HG03342 (cell line): ENCODE data around the gene COPG1.
"Not testable (repeated sequence)": the region's sequence is repeated elsewhere in the genome, so short reads cannot be mapped to it uniquely, and the experiment has no call there.

Experiments
- ATAC-seq: cut with Tn5 transposase; IDR thresholded peaks from one replicate; pipeline ENCODE4 v1.9.1; 2021; ENCODE audit warnings: mild to moderate bottlenecking, moderate library complexity; ENCODE audit not compliant: unreplicated experiment

Gene COPG1

GRCh38 chr3:129249284-129250065 is at the start of gene COPG1:
Gene COPG1 (plus strand): TSS chr3:129249606. CDS start chr3:129249710, 104 bp downstream.
- peak; percentile 79 for ATAC-seq

- ATAC-seq, result no peak
These were observed 44.9 kb upstream of the COPG1 start for GRCh38 chr3:129204473-129204872.

- no peak for ATAC-seq
These were observed 44.1 kb upstream of the COPG1 start for GRCh38 chr3:129205109-129205832.

GRCh38 chr3:129207479-129207878 is 41.9 kb upstream of the COPG1 start:
- no peak for ATAC-seq

GRCh38 chr3:129211345-129211744 is 38.1 kb upstream of the COPG1 start:
- ATAC-seq, result no peak

- ATAC-seq, result no peak
These were observed 37.6 kb upstream of the COPG1 start for GRCh38 chr3:129211772-129212171.

- no peak for ATAC-seq
These were observed 36.2 kb upstream of the COPG1 start for GRCh38 chr3:129213238-129213637.

GRCh38 chr3:129218742-129219141 is 30.7 kb upstream of the COPG1 start:
- ATAC-seq, result no peak

GRCh38 chr3:129224387-129224786 is 25.0 kb upstream of the COPG1 start:
- not testable (repeated sequence) for ATAC-seq

GRCh38 chr3:129224984-129225393 is 24.4 kb upstream of the COPG1 start:
- ATAC-seq, result no peak

GRCh38 chr3:129226374-129226773 is 23.0 kb upstream of the COPG1 start:
- no peak for ATAC-seq

- ATAC-seq, result no peak
These were observed 20.4 kb upstream of the COPG1 start for GRCh38 chr3:129228891-129229585.

GRCh38 chr3:129230311-129231019 is 18.9 kb upstream of the COPG1 start:
- ATAC-seq, result no peak

GRCh38 chr3:129231331-129232119 is 17.9 kb upstream of the COPG1 start:
- no peak for ATAC-seq

- ATAC-seq, result peak; percentile 93
These were observed 15.9 kb upstream of the COPG1 start for GRCh38 chr3:129233538-129233937.

GRCh38 chr3:129234441-129234840 is 15.0 kb upstream of the COPG1 start:
- no peak for ATAC-seq

GRCh38 chr3:129235344-129235917 is 14.0 kb upstream of the COPG1 start:
- no peak for ATAC-seq

GRCh38 chr3:129238945-129239705 is 10.3 kb upstream of the COPG1 start:
- ATAC-seq, result no peak

- no peak for ATAC-seq
These were observed 9.4 kb upstream of the COPG1 start for GRCh38 chr3:129239991-129240390.
